Thyroid gland (tissue), 4 donors: ENCODE data around the gene OCLN.
A peak's percentile ranks its signal among the peaks of the same experiment; 100 is the strongest.

Experiments used
- POLR2A ChIP-seq, 2 donors: fragments of 450-650 bp; IDR thresholded peaks; one replicate each; pipeline ENCODE4 v1.6.1; 2017; ENCODE audit warnings: antibody characterized with exemption in 2 of 2, mild to moderate bottlenecking in 2 of 2, moderate library complexity in 1 of 2
- TF ChIP-seq, protein P1 (sequence below), 6 experiments: fragments of 200-600 bp in 3 of 6; fragments of 450-650 bp in 3 of 6; sonication (generic) in 3 of 6; IDR thresholded peaks; one replicate each; pipeline ENCODE4 v1.5.1; 2016 to 2019; ENCODE audit warnings: antibody characterized with exemption in 6 of 6, mild to moderate bottlenecking in 2 of 6, inconsistent platforms in 1 of 6, moderate library complexity in 1 of 6

GRCh38 chr5:69559908-69560330 is 67.3 kb downstream of the OCLN start, which contains the start of gene GTF2H2C:
- TF ChIP-seq, protein P1, sequence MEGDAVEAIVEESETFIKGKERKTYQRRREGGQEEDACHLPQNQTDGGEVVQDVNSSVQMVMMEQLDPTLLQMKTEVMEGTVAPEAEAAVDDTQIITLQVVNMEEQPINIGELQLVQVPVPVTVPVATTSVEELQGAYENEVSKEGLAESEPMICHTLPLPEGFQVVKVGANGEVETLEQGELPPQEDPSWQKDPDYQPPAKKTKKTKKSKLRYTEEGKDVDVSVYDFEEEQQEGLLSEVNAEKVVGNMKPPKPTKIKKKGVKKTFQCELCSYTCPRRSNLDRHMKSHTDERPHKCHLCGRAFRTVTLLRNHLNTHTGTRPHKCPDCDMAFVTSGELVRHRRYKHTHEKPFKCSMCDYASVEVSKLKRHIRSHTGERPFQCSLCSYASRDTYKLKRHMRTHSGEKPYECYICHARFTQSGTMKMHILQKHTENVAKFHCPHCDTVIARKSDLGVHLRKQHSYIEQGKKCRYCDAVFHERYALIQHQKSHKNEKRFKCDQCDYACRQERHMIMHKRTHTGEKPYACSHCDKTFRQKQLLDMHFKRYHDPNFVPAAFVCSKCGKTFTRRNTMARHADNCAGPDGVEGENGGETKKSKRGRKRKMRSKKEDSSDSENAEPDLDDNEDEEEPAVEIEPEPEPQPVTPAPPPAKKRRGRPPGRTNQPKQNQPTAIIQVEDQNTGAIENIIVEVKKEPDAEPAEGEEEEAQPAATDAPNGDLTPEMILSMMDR (IDR thresholded peaks at IDR 0.05): peak in 2 of 6 experiments; percentile 23 to 49
- TF ChIP-seq POLR2A (IDR thresholded peaks at IDR 0.05): peak in 1 of 2 donors; percentile 30
